G401 (cell line): ENCODE data around the gene SZRD1. TPM values are rescaled to one million over a fixed set of nuclear protein-coding genes. Genes with fewer than 3 reads are reported as not detected.
"Not testable (repeated sequence)": the region's sequence is repeated elsewhere in the genome, so short reads cannot be mapped to it uniquely, and the experiment has no call there.

Experiments used
- DNase-seq: peaks from one replicate; pipeline ENCODE4 v3.0.0-alpha.2; 2015; ENCODE audit warnings: low spot score
- in situ Hi-C: cut with HindIII; loops from 2 replicates; pipeline ENCODE4 v1.10.0; 2016; ENCODE audit warnings: low sequenced_read_pairs, mixed read lengths
- total RNA-seq: library from RNA; depleted of rRNA; stranded (reverse); fragments of >200 nt; shearing (Covaris generic); gene quantifications from 2 replicates; pipeline ENCODE4 v1.2.3, GENCODE V29; 2014

The SZRD1 gene
- total RNA-seq, 1 experiment from 2014 or later: 109 TPM

DNA sequence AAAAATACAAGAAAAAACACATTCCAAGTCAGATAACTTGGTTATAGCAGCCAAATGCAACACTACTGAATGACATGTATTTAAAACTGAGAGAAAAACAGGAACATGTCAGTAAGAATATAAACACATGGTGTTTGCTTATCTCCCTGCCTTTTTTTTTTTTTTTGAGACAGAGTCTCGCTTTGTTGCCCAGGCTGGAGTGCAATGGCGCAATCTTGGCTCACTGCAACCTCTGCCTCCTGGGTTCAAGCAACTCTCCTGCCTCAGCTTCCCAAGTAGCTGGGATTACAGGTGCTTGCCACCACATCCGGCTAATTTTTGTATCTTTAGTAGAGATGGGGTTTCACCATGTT lies 1.9 kb upstream of the SZRD1 start:
- in situ Hi-C loops, DNase-seq: not testable (repeated sequence)

DNA sequence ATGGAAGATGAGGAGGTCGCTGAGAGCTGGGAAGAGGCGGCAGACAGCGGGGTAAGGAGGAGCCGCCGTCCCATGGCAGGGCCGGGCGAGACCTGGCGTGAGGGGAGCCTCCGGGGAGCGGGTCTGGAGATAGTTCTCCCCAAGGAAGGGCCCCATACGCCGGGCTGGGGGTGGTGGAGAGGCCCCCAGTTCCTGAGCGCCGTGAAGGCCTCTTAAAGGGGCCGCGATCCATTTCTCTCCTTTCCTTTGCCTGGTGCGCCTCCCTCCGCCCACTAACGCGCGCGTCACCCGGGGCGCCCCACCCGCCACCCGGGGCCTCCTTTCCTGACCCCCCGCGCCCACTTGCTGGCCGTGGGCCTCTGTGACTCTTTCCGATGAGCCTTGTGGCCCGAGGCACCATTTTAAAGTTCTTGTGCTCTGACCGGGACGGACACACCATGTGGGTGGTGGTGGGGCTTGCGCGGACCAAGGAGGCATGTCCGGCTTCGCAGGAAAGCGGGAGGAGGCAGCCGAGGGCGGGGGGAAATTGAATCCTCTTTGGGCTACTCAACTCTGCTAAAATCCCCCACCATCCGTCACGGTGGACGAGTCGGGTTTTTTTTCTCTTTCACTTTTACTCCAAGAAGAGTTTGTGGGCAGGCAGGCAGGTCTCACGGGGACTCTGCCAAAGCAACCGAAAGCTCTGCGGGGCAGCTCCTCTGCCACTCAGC lies 371 bp downstream of the SZRD1 start:
- peak; percentile 85 for DNase-seq
- in situ Hi-C loops: no loop called here

DNA sequence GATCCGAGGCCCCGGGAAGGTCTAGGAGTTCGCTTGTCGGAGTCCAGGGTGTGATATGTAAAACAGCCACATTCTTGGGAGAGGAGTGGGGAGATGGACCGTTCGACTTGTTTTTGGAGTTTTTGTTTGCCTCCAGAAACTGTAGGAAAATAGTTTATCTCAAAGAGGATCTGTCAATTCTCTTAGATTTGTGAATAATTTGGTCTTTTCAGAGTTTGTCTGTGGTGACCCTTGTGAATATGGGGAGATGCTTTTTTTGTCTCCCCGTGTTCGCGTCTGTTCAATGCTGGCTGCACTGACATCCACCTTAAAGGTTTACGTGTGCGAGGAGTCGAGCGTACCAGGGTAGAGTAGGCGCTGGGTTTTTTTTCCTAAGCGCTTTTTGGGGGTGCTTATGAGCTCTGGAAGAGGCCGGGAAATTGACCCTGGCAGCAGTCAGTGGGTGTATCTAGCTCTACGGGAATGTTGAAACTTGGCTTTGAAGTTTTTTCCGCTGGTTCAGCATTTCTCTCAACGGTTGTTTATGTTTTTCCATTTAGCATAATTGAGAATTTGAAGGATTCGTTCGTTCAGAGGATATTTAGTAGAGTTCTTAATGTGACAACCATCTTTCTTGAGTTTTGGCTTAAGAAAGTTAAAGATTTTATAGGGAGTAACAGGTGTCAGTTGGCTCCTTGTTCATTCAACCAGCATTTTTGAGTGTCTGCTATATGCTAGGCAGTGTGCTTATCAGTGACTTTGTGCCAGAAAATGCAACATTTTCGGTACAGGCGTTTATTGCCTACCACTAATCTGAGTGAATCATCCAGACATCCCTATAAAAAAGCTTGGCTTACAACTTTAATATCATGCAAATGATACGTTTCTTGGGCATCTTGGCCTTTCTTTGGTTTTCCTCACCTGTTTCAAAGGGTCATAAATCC lies 1.2 kb downstream of the SZRD1 start:
- in situ Hi-C loops: no loop called here
- no peak for DNase-seq

DNA sequence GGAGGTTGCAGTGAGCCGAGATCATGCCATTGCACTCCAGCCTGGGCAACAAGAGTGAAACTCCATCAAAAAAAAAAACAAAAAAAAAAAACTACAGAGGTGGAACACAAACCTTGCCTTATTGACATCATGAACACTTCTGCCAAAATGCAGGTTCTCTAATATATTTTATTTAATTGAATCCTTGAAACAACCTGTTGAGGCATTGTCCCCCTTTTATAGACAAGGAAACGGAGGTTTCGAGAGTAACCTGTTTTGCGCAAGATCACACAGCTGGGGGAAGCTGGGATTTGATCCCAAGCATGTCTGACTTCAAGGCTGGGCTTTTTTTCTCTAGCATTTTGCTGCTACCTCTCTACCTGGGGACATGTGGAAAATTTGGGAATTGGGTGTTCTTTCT lies 2.8 kb downstream of the SZRD1 start:
- in situ Hi-C loops: no loop called here
- no peak for DNase-seq

DNA sequence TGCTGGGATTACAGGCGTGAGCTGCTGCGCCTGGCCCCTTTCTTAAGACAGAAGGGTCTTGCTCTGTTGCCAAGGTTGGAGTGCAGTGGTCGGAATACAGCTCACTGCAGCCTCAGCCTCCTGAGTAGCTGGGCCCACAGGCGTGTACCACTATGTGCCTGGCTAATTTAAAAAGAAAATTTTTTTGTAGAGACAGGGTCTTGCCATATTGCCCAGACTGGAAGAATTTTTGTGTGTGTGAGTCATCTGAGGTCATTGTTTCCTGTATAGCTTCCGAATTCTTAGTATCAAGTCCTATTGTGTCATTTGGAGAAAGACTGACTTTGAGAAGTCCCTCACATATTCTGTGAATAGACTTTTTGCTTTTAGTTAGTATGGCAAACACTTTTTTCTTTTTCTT lies 4.7 kb downstream of the SZRD1 start:
- DNase-seq: no peak
- in situ Hi-C loops: no loop called here

DNA sequence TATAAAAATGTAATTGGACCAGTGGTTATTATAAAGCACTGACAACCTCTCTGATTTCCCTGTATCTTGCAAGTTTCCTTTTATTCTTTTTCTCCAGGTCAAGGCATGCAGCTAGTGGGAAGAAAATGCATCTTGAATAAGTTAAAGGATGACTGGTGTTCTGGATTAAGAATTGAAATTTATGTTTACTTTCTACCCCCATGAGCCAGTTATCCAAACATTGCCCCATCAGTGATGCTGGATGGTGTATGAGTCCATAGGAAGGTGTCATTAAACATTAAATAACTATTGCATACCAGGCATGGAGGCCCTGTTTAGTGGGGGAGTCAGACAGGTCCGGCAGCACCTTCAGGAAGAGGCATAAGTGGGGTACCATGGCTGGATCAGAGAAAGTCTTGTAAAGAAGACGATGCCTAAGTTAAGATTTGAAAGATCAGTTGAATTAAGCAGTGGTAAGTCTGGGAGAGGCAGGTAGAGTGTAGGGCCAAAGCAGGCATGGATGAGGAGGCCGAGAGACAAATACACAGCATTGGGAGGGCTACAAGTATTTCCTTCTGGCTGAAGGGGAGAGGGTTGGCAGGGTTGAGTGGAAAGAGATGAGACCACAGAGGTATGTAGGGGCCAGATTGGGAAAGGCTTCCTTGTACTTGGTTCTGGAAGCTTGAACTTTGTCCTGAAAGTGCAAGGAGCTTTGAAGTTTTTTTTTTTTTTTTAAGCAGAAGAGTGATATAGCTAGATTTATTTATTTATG lies 5.7 kb downstream of the SZRD1 start:
- in situ Hi-C loops: no loop called here
- DNase-seq: no peak

DNA sequence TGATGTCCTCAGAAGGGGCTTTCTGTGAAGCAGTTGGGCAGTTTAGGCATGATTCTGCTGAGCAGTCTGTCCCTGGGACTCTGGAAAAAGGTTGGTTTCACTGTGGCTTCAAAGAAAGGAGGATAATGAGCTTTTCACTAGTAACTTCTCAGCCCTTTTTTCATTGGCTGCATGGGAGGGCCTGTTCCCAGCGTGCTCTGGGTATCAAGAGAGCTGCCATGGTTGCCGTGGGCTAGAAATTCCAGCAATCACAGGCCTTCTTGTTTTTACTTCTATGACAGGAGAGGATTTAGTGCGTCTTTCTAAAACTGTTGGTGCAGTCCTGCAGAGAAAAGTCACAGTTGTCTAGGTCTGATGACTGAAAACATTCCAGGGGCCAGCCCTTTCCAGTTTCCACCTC lies 7.2 kb downstream of the SZRD1 start:
- DNase-seq: no peak
- in situ Hi-C loops: no loop called here

DNA sequence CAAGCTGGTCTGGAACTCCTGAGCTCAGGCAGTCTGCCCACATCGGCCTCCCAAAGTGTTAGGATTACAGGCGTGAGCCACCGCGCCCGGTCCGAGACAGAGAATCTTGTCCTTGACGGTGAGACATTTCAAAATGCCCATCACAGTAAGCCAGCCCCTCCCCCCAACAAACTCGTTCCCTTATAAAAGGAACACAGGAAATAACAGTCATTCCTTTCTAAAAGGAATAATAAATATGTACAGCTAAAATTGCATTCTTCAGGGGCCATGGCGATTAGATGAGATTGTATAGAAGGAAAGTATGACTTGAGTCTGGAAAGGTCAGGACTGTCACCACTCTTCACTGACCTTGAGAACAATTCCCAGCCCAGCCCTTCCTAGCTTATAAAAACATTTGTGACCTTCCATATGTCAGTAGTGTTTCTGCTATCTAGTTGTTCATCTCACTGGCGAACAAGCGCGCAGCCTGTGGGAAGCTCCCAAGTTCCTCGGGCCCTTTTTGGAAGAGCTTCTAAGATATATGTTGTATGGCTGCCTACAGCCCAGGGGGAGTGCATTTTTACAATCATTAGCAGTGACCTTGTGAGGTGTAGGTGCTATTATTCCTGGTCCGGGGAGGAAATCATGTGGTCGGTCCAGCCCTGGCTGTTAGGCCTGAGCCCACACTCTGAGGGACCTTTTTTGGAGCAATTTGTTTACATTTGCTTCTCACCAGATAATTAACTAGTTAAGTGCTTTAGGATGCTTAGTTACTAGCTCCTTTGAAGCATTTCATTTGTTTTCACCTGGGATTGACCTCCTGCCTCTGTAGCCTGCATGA lies 8.7 kb downstream of the SZRD1 start:
- in situ Hi-C loops: no loop called here
- DNase-seq: no peak

DNA sequence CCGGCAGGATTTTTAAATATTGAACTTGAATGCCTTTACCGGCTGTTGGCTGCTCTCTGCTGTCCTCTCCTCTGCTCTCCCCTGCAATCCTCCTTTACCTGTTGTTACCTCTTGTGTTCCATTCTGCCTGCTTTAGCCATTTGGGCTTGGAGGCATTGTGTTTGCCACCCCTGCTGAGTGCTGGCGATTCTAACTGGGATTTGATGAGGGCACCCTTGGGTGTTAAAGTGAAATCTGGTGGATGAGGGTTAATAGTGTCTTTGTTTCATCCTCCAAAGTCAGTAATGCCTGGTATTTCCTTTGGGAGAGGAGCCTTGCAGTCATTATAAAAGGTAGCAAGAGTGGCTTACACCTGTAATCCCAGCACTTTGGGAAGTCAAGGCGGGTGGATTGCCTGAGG lies 9.9 kb downstream of the SZRD1 start:
- no peak for DNase-seq
- in situ Hi-C loops: no loop called here

DNA sequence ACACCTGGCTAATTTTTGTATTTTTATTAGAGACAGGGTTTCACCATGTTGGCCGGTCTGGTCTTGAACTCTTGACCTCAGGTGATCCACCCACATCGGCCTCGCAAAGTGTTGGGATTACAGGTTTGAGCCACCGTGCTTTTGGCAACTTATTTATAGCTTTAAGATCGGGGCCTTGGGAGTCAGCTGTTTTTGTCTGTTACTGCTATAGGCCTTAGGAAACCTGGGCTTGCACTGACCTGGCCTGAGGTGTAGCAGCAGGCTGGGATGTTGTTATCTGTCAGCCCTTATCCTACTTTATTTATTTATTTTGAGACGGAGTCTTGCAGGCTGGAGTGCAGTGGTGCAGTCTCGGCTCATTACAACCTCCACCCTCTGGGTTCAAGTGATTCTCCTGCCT lies 11.4 kb downstream of the SZRD1 start:
- DNase-seq: no peak
- in situ Hi-C loops: no loop called here

DNA sequence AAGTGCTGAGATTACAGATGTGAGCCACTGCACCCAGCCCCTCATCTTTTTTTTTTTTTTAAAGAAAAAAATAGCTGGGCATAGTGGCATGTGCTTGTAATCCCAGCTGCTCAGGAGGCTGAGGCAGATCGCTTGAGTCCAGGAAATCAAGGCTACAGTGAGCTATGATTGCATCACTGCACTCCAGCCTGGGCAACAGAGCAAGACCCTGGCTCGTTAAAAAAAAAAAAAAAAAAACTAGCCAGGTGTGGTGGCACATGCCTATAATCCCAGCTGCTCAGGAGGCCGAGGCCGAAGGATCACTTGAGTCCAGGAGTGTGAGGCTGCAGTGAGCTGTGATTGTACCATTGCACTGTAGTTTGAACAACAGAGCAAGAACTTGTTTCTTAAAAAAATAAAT lies 13.8 kb downstream of the SZRD1 start:
- in situ Hi-C loops: no loop called here
- DNase-seq: no peak

DNA sequence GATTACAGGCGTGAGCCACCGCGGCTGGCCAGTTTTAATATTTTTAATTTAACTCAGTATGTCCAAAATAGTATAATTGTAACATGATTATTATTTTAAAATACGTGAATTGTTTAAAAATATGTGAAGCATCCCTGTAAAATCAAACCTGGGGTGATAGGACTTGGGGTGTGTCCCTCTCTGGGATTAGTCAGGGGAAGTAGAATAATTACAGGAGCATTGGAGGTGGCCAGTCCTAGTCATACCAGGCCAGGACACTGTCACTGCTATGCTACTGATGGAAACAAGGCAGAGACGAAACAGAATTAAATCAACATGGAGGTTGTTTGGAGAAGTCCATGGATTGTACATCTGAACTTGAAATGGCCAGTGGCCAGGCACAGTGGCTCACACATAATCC lies 16.8 kb downstream of the SZRD1 start:
- no peak for DNase-seq
- in situ Hi-C loops: no loop called here

DNA sequence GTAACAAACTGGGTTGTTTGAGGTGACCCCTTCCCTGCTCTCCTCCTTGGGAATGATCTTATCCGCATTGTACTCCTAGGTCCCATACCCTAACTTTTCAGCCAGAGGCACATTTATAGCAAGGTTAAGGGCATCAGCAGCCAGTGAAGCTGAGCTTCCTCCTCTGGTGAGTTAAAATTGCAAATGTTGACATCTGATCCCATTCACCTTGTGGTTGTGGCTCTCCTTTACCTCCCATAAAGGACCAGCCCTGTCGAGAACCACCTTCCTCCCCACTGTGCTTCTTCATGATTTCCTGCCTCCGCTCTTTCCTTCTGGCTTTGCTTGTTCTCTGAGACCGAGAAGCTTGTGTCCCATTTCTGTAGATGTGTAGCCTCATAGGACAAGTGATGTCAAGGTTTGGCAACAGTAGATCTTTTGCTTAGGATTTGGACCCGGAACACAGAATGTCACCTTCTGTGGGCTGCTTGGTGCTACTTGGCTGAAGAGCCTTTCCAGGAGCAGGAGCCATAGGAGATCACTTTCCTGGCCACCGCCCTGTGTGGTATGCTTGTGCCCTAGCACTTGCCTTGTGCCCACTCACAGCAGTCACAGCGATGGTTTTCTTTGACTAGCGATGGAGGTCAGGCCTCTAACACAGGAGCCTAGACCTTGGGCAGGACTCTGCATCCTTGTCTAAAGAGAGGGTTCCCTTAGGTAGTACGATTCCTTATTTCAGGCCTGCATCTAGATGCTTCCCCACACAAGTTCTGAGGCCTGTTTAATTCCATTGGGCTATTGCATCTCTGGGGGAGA lies 18.8 kb downstream of the SZRD1 start:
- in situ Hi-C loops: no loop called here
- DNase-seq: peak; percentile 57

DNA sequence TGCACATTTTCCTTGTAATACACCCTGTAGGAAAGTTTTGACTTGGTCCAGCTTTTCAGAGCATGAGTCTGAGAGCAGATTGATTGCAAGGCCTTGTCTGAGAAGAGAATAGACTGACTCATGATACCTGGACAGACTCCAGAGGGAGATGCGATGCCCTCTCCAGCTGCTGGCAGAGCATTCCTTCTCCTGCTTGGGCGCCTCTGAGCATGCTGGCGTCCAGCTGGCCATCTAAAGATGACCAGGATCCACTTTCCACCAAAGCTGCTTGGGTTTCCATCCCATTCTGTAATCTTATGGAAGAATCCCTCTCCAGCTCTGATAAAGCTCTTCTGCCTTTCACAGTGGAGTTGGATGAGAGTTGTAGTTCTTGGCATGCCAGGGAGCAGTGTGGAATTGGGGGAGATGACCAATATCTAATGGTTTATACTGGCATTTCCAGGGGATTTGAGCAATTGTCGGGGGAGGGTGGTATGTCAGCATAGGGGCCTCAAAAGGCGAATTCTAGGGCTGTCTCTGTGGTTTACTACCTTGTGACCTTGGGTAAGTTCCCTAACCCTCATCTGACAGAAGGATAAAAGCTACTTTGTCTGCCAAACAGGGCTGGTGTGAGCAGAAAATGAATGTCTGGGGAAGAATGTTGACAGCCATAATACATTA lies 19.5 kb downstream of the SZRD1 start:
- peak; percentile 82 for DNase-seq
- in situ Hi-C loops: no loop called here

DNA sequence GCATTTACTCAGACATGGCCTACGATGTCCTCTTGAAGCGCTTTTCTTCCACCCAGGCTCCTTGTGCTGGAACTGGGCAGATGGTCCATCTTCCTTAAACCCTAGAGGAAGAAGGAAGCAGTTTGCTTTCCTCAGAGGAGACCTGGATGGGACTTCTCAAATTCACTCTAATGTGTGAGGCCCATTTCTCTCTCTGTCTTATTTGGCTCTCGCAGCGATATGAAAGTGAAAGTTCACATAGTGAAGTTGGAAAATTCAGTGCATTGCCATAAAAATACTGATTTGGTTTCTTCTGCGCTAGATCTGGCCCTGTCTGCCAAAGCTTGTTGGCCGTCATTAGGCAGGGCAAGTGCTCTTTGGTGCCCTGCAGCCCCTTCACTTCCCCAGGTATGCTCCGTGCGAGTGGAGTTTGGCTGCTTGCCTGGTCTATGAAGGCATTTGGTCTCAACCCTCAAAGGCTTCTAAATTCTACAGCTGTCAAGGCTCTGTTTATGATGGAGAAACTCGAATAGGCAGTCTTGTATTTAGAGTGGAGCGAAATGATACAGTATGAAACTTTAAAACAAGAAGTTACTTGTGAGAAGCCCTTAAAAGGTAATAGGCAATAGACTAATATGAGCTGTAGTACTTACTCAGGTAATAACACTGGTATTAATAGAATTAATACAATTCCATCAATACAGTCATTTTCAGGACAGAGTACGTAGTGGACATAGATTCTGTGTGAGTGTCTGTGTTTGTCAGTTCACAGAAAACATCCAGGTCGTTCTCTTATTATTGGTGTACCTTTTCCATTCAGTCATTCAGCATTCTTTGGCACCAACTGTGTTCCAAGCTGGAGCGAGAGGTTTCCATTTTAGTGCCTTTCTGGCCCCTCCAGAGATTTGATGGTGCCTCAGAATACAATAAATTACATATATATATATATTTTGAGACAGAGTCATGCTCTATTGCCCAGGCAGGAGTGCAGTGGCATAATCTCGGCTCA lies 20.5 kb downstream of the SZRD1 start:
- DNase-seq: peak; percentile 40
- in situ Hi-C loops: no loop called here

DNA sequence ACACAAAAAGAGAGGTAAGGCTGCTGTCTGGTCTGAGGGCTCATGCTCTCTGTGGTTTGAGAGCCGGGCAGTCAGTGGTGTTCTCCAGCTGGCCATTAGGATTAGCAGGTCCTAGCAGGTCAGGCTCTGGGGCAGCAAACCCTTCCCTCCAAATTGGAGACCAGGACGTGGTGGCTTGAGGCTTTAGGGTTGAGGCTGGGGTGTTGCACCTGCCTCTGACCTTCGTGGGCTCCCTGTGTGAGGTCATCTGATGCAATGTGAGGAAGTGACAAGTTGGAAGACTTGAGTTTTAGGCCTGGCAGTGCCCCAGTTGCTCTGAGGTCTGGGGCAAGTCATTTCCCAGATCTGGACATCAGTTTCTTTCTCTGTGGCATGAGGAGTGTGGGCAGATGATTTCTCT lies 24.4 kb downstream of the SZRD1 start:
- no peak for DNase-seq
- in situ Hi-C loops: no loop called here
